Heart left ventricle (tissue), 13 donors: ENCODE results near the gene WNK2.

ENCODE experiments used
- CTCF ChIP-seq, 12 donors: fragments of 200-600 bp; sonication (generic) in 4 of 12; IDR thresholded peaks; one replicate each; pipeline versions ENCODE4 v1.5.0 to v1.8.0; 2018 to 2022; ENCODE audit warnings: antibody characterized with exemption in 12 of 12, mild to moderate bottlenecking in 5 of 12
- POLR2A ChIP-seq, 2 donors: fragments of 450-650 bp; IDR thresholded peaks; one replicate each; pipeline ENCODE4 v1.6.1; 2017; ENCODE audit warnings: antibody characterized with exemption in 2 of 2, mild to moderate bottlenecking in 2 of 2, moderate library complexity in 2 of 2
- donor health status: ischemic (EF 13 %, LVEDD 7.1; RV severe dilation, severe dysfunction).
- donor health status: DM: no; HTN: yes; CAD: no.
- donor health status: DM: no; HTN: no; CAD: no.
- donor health status: ischemic (EF 25% LVEDD 6.9; RV normal size, moderate dysfunction).
- donor health status: ischemic (EF 25% LVEDD 5.7; RV mildly dilated, moderate dysfunction).
- donor health status: ischemic (EF 35%, LVEDD 5.7; RV mildly dilated, moderate dysfunction).
- donor health status: nonischemic (EF 11% LVEDD 7.7; RV severe dilation, severe dysfunction).
- donor health status: DM: yes; HTN: yes; CAD: no.
- donor health status: PGD.
- donor health status: ischemic (EF 29% LVEDD 5.4; RV normal size, mild dysfunction).
- donor health status: nonischemic (EF 23%, LVEDD 6.1; RV moderate dilation, normal function).

GRCh38 chr9:93197670-93198069 is 13.7 kb downstream of the WNK2 start:
- TF ChIP-seq CTCF (IDR thresholded peaks at IDR 0.05) (no peak), POLR2A (IDR thresholded peaks at IDR 0.05) (no peak)
